LNCaP clone FGC (cell line): ENCODE data around the gene SLBP.
"Not testable (repeated sequence)": the region's sequence is repeated elsewhere in the genome, so short reads cannot be mapped to it uniquely, and the experiment has no call there.

Experiments used
- DNase-seq: peaks from one replicate; pipeline ENCODE4 v3.0.0-alpha.2; 2011; ENCODE audit warnings: low read depth
- H3K4me3 ChIP-seq: 2 replicates; pipeline ENCODE4 v1.5.1; 2011; ENCODE audit warnings: mild to moderate bottlenecking, low read depth, low read length, control low read depth
- TF ChIP-seq, protein P1 (sequence below): IDR thresholded peaks from 2 replicates; pipeline ENCODE4 v1.5.1; 2012; ENCODE audit warnings: mild to moderate bottlenecking; ENCODE audit not compliant: control insufficient read depth, insufficient read depth; ENCODE audit errors: extremely low read depth

Gene SLBP

GRCh38 chr4:1711571-1712215, 426 bp downstream of the SLBP start:
- H3K4me3 ChIP-seq = peak overlapping the region; percentile 80
- no peak for DNase-seq
- TF ChIP-seq, protein P1, sequence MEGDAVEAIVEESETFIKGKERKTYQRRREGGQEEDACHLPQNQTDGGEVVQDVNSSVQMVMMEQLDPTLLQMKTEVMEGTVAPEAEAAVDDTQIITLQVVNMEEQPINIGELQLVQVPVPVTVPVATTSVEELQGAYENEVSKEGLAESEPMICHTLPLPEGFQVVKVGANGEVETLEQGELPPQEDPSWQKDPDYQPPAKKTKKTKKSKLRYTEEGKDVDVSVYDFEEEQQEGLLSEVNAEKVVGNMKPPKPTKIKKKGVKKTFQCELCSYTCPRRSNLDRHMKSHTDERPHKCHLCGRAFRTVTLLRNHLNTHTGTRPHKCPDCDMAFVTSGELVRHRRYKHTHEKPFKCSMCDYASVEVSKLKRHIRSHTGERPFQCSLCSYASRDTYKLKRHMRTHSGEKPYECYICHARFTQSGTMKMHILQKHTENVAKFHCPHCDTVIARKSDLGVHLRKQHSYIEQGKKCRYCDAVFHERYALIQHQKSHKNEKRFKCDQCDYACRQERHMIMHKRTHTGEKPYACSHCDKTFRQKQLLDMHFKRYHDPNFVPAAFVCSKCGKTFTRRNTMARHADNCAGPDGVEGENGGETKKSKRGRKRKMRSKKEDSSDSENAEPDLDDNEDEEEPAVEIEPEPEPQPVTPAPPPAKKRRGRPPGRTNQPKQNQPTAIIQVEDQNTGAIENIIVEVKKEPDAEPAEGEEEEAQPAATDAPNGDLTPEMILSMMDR = no peak

- H3K4me3 ChIP-seq = peak overlapping the region; percentile 80
- TF ChIP-seq, protein P1 = no peak
- DNase-seq = no peak
These were observed 1.0 kb downstream of the SLBP start for GRCh38 chr4:1711055-1711570.

DNA sequence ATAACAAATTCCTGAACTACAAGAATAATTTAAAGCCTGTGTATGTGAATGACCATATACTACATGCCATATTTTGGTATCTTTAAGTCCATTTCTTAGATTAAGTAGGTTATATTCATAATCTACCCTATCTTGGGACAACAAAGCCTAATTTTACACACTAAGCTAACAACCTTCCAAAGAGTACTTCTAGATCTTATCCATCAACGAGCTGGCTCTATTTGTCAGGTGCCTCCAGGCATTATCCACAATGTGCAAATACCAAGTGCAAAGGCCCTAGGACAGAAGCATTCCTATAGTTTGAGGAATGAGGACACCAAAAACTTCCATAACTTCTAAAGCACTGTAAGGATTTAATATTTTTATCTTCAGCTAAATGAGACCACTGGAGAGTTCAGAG, 3.5 kb downstream of the SLBP start:
- TF ChIP-seq, protein P1 = no peak
- H3K4me3 ChIP-seq = no peak overlapping the region
- DNase-seq = no peak

DNA sequence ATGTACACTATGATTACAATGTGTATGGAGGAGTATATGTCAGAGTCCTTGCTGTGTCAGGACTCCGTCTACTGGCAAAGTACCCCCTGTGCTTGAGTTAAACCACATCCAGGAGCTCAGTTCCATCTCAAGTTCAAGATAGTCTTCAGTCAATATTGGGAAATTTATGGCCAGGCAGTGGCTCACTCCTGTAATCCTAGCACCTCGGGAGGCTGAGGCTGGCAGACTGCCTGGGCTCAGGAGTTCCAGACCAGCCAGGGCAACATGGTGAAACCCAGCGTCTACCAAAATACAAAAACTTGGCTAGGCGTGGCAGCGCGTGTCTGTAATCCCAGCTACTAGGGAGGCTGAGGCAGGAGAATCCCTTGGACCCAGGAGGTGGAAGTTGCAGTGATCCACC, 5.8 kb downstream of the SLBP start:
- TF ChIP-seq, protein P1 = no peak
- H3K4me3 ChIP-seq = no peak overlapping the region
- DNase-seq = no peak

DNA sequence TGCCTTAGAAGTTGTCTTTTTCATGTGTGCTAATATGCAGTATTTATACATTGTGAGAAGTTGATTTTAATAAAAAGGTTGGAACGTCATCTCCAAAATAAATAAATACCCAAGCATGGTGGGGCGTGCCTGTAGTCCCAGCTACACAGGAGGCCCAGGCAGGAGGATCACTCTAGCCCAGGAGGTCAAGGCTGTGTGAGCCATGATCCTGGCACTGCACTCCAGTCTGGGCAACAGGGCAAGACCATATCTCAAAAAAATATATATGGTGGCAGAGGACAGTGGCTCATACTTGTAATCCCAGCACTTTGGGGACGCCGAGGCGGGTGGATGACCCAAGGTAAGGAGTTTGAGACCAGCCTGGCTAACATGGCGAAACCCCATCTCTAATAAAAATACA, 6.4 kb downstream of the SLBP start:
- DNase-seq = no peak
- no peak overlapping the region for H3K4me3 ChIP-seq
- TF ChIP-seq, protein P1 = no peak

GRCh38 chr4:1703867-1704266, 8.3 kb downstream of the SLBP start:
- no peak overlapping the region for H3K4me3 ChIP-seq
- DNase-seq = no peak
- TF ChIP-seq, protein P1 = no peak

DNA sequence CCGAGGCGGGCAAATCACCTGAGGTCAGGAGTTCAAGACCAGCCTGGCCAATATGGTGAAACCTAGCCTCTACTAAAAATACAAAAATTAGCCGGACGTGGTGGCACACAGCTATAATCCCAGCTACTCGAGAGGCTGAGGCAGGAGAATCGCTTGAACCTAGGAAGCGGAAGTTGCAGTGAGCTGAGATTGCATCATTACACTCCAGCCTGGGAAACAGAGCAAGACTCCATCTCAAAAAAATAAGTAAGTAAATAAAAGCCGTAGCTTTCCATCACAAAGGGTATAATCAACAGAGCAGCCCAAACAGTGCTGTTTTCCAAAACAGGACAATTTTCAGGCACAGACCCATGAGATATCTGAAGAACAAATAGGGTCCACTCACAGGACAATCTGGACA, 10.4 kb downstream of the SLBP start:
- not testable (repeated sequence) for H3K4me3 ChIP-seq, DNase-seq
